ENCODE results near the gene ARHGAP8.

Gene ARHGAP8

GRCh38 chr22:44752285-44753188, at the start of gene ARHGAP8:
Gene ARHGAP8, plus strand, starts transcription at chr22:44752575. Its CDS starts 33,953 bp downstream, at chr22:44786528.
- DNase-seq (ENCODE audit: low read depth), result no peak

GRCh38 chr22:44703255-44703870, 49.0 kb upstream of the ARHGAP8 start:
- DNase-seq (ENCODE audit: low read depth), result peak; percentile 13

- DNase-seq (ENCODE audit: low read depth), result no peak
Measured at GRCh38 chr22:44704159-44705021, 48.0 kb upstream of the ARHGAP8 start.

DNA sequence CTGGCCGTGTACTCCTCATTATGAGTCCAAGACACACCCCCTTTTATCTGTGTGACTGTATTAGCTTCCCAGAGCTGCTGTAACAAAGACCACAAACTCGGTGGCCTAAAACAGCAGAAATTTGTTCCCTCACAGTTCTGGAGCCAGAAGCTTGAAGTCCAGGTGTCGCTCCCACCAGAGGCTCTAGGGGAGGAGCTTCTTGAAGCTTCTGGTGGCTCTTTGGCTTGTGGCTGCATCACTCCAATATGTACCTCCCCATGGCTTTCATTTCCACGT, 47.4 kb upstream of the ARHGAP8 start:
- DNase-seq (ENCODE audit: low read depth), result no peak

- no peak for DNase-seq (ENCODE audit: low read depth)
Measured at GRCh38 chr22:44706488-44706887, 45.9 kb upstream of the ARHGAP8 start.

DNA sequence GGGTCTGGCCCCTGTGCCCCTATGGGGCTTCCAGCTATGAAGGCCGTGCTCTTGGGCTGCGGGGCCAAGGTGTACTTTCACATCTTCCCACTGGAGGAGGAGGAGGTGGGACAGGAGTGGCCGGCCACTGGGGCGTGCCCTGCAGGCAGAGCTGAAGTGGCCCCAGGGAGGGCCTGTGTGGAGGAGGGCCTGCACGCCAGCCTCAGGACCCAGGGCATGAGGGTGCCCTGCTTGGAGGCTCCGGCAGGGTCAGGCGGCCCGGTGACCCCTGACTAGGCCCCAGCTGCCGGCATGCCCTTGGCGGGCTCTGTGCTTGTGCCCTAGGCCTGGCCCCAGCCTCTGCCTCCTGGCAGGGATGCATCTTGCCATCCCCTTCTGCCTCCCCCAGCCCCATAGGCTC, 45.2 kb upstream of the ARHGAP8 start:
- no peak for DNase-seq (ENCODE audit: low read depth)

GRCh38 chr22:44707752-44708151, 44.6 kb upstream of the ARHGAP8 start:
- DNase-seq (ENCODE audit: low read depth), result peak; percentile 59

- DNase-seq (ENCODE audit: low read depth), result no peak
Measured at GRCh38 chr22:44709881-44710392, 42.4 kb upstream of the ARHGAP8 start.

- no peak for DNase-seq (ENCODE audit: low read depth)
Measured at GRCh38 chr22:44710474-44711240, 41.7 kb upstream of the ARHGAP8 start.

DNA sequence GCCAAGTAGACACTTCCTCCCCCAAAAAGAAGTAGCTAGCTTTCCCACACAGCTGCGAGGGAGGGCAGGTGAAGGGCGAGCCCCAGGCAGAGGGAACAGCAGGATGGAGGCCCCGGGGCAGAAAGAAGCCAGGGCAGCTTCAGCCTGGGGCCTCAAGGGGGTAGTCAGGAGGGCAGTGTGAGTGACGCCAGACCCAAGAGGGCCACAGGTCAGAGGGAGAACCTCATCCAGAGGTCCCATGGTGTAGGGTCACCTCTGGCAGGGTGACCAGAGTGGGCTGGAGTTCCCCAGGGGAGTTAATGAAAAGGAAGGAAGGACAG, 41.2 kb upstream of the ARHGAP8 start:
- no peak for DNase-seq (ENCODE audit: low read depth)

GRCh38 chr22:44711690-44712555, 40.5 kb upstream of the ARHGAP8 start:
- DNase-seq (ENCODE audit: low read depth), result no peak

- no peak for DNase-seq (ENCODE audit: low read depth)
Measured at GRCh38 chr22:44712962-44713361, 39.4 kb upstream of the ARHGAP8 start.

GRCh38 chr22:44714703-44715350, 37.5 kb upstream of the ARHGAP8 start:
- no peak for DNase-seq (ENCODE audit: low read depth)

GRCh38 chr22:44718418-44718817, 34.0 kb upstream of the ARHGAP8 start:
- no peak for DNase-seq (ENCODE audit: low read depth)

DNA sequence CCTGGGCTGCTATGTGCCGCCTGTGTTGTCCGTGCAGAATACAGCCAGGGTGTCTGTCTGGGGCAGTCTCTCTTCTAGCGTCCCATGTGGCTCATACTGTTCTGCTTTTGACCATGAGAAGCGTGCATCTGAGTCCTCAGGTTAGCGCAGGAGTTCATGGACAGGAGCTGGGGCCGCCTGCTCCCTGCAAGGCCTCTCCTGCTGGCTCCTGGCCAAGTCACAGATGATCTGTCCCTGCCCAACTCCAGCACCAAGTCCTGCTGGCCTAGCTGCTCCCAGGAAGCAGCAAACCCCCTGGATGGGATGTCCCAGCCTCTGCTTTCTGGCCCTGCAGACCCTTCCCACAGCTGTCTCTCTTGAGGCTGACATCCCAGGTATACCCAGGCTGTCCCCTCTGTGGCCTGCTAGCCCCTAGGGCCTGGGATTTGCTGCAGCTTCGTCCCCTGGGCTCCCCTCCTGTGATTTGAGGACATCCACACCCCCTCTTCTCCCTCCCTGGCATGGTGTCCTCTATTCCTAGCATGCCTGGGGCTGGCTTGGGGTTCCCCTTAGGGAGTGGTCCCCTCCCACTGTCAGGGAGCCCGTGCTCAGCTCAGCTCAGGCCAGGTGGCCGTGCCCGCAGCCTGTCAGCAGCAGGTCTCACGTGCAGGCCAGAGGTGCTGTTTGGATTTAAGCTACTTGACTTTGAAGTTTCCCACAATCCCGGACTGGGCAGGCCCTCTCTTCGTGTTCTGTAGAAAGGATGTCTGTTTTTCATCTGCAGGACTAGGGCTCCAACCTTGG, 32.6 kb upstream of the ARHGAP8 start:
- no peak for DNase-seq (ENCODE audit: low read depth)

- DNase-seq (ENCODE audit: low read depth), result no peak
Measured at GRCh38 chr22:44721213-44721612, 31.2 kb upstream of the ARHGAP8 start.

DNA sequence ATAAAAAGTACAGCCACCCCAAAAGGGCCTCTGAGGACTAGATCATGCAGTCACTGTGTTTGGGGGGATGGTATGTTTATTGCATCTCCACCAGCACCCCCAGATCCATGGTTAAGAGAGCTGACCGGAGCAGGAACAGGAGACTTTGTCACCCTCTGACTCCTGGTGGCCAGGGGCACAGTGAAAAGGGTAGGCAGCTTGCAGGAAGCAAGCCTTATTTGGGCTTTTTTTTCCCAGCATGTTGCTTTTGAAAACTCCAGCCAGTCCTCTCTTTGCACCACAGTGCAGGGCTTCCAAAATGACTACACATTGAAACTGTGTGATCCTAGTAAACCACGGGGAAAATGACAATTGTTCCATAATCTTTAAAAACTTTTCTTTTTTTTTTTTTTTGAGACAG, 29.8 kb upstream of the ARHGAP8 start:
- no peak for DNase-seq (ENCODE audit: low read depth)

- DNase-seq (ENCODE audit: low read depth), result peak; percentile 58
Measured at GRCh38 chr22:44723801-44724200, 28.6 kb upstream of the ARHGAP8 start.

GRCh38 chr22:44724416-44724815, 28.0 kb upstream of the ARHGAP8 start:
- no peak for DNase-seq (ENCODE audit: low read depth)

- no peak for DNase-seq (ENCODE audit: low read depth)
Measured at GRCh38 chr22:44724859-44725258, 27.5 kb upstream of the ARHGAP8 start.
